Hepatocyte (in vitro differentiated cells): ENCODE data around the gene FAAH. TPM values are rescaled to one million over a fixed set of nuclear protein-coding genes. Genes with fewer than 3 reads are reported as not detected.

Source experiments
- DNase-seq: peaks from one replicate; pipeline ENCODE4 v3.0.0-alpha.2; 2016; ENCODE audit warnings: low spot score
- H2AFZ ChIP-seq: fragments of 200-600 bp; sonication (generic); 2 replicates; pipeline ENCODE4 v1.6.0; 2016; ENCODE audit warnings: antibody characterized with exemption, mild to moderate bottlenecking
- H3K27ac ChIP-seq: fragments of 200-600 bp; sonication (generic); 2 replicates; pipeline ENCODE4 v1.5.1; 2016; ENCODE audit warnings: mild to moderate bottlenecking
- H3K27me3 ChIP-seq: fragments of 200-600 bp; sonication (generic); 2 replicates; pipeline ENCODE4 v1.6.1; 2016
- H3K36me3 ChIP-seq: fragments of 200-600 bp; sonication (generic); replicated peaks from 2 replicates; pipeline ENCODE4 v1.5.1; 2016; ENCODE audit warnings: low read depth; ENCODE audit not compliant: insufficient read depth
- H3K4me1 ChIP-seq: fragments of 200-600 bp; sonication (generic); 2 replicates; pipeline ENCODE4 v1.5.1; 2016; ENCODE audit warnings: mild to moderate bottlenecking, moderate library complexity; ENCODE audit not compliant: insufficient read depth
- H3K4me2 ChIP-seq: fragments of 200-600 bp; sonication (generic); 2 replicates; pipeline ENCODE4 v1.6.0; 2016
- H3K4me3 ChIP-seq: fragments of 200-600 bp; sonication (generic); 2 replicates; pipeline ENCODE4 v1.5.1; 2016; ENCODE audit warnings: mild to moderate bottlenecking
- H3K79me2 ChIP-seq: fragments of 200-600 bp; sonication (generic); 2 replicates; pipeline ENCODE4 v1.6.0; 2017; ENCODE audit warnings: mild to moderate bottlenecking
- H3K9me2 ChIP-seq: fragments of 200-600 bp; sonication (generic); replicated peaks from 2 replicates; pipeline ENCODE4 v1.6.0; 2017; ENCODE audit warnings: mild to moderate bottlenecking; ENCODE audit not compliant: insufficient read depth
- H3K9me3 ChIP-seq: fragments of 200-600 bp; sonication (generic); 2 replicates; pipeline ENCODE4 v1.5.1; 2016; ENCODE audit warnings: low read depth, mild to moderate bottlenecking
- H4K20me1 ChIP-seq: fragments of 200-600 bp; sonication (generic); 2 replicates; pipeline ENCODE4 v1.6.0; 2016; ENCODE audit warnings: mild to moderate bottlenecking; ENCODE audit not compliant: insufficient read depth, poor library complexity, severe bottlenecking
- EZH2 ChIP-seq: fragments of 200-600 bp; sonication (generic); IDR thresholded peaks from 2 replicates; pipeline ENCODE4 v1.6.1; 2016; ENCODE audit warnings: antibody characterized with exemption, mild to moderate bottlenecking, borderline replicate concordance
- EZH2phosphoT487 ChIP-seq: fragments of 200-600 bp; sonication (generic); IDR thresholded peaks from one replicate; pipeline ENCODE4 v1.6.1; 2018; ENCODE audit warnings: antibody characterized with exemption, mild to moderate bottlenecking, low read depth, moderate library complexity; ENCODE audit not compliant: unreplicated experiment, severe bottlenecking
- WGBS: methylation state at CpG from one replicate; pipeline ENCODE4 v1.1.6; 2016; ENCODE audit warnings: low lambda C conversion rate; ENCODE audit errors: missing lambda C conversion rate; 5-methylcytosine and 5-hydroxymethylcytosine counted together
- polyA plus RNA-seq: library from polyadenylated mRNA; unstranded; fragments of >200 nt; fragmentation: Nextera tagmentation; extraction: Ambion mirVana; gene quantifications from 2 replicates; pipeline ENCODE4 v1.2.1, GENCODE V29; 2016
- total RNA-seq: library from RNA; depleted of rRNA; stranded (reverse); fragments of >200 nt; gene quantifications from 2 replicates; pipeline ENCODE4 v1.2.3, GENCODE V29; 2014
- TF ChIP-seq, protein P1 (sequence below): fragments of 200-600 bp; sonication (generic); IDR thresholded peaks from 2 replicates; pipeline ENCODE4 v1.5.1; 2016; ENCODE audit warnings: antibody characterized with exemption, mild to moderate bottlenecking; ENCODE audit not compliant: poor library complexity

The FAAH gene
- total and polyA plus RNA-seq, 2 experiments from 2014 or later: 44.5 to 61.8 TPM

DNA sequence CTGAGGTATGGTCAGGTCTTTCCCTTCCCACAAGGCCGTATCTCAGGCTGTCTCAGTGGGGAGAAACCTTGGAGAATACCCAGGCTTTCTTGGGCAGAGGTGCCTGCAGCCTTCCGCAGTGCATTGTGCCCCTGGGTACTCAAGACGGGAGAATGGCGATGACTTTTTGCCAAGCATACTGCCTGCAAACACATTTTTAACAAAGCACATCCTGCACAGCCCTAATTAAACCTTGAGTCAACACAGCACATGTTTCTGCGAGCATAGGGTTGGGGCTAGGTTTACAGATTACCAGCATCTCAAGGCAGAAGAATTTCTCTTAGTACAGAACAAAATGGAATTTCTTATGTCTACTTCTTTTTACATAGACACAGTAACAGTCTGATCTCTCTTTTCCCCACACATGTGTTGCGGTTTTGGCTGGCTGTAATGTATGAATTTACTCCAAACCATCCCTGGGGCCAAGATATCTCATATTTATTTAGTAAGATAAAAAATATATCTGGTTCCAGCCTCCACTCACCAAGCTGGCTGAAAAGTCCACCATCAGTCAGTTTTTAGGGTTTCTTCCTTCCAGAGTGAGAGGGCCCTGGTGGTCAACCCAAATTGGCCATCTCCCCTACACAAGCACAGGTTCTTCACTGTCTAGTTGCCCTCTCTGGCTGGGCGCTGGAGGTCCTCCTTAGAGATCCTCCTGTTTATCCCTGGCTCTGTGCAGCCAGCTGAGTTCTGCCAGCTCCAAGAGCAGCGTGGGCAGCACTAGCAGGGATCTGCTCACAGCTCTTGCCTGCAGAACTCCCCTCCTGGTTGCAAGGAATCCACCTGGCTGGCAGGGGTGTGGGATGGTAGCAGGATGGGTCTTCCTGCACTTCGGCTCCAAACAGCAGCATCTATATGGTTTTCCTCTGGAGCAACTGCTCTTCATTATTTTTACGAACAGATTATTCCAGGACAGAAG is 2.6 kb downstream of the FAAH start:
- peak overlapping the region; percentile 94 for H3K4me2 ChIP-seq
- H2AFZ ChIP-seq: no peak overlapping the region
- H3K27me3 ChIP-seq: no peaks in the 10 kb centered on the region
- peaks cover 4% of the 10 kb centered on the region for H4K20me1 ChIP-seq
- no peaks in the 10 kb centered on the region for H3K36me3 ChIP-seq
- no peak overlapping the region for H3K4me3 ChIP-seq
- H3K79me2 ChIP-seq: peaks cover 54% of the 10 kb centered on the region
- DNase-seq: peak; percentile 3
- WGBS: 63% methylated on average over 10 of the region's 10 CpGs
- H3K9me3 ChIP-seq: no peaks in the 10 kb centered on the region
- no peak overlapping the region for H3K27ac ChIP-seq
- H3K9me2 ChIP-seq: no peaks in the 10 kb centered on the region
- TF ChIP-seq EZH2phosphoT487 (no peak), EZH2 (no peak)
- TF ChIP-seq, protein P1, sequence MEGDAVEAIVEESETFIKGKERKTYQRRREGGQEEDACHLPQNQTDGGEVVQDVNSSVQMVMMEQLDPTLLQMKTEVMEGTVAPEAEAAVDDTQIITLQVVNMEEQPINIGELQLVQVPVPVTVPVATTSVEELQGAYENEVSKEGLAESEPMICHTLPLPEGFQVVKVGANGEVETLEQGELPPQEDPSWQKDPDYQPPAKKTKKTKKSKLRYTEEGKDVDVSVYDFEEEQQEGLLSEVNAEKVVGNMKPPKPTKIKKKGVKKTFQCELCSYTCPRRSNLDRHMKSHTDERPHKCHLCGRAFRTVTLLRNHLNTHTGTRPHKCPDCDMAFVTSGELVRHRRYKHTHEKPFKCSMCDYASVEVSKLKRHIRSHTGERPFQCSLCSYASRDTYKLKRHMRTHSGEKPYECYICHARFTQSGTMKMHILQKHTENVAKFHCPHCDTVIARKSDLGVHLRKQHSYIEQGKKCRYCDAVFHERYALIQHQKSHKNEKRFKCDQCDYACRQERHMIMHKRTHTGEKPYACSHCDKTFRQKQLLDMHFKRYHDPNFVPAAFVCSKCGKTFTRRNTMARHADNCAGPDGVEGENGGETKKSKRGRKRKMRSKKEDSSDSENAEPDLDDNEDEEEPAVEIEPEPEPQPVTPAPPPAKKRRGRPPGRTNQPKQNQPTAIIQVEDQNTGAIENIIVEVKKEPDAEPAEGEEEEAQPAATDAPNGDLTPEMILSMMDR: no peak
- peaks cover 26% of the 10 kb centered on the region for H3K4me1 ChIP-seq

DNA sequence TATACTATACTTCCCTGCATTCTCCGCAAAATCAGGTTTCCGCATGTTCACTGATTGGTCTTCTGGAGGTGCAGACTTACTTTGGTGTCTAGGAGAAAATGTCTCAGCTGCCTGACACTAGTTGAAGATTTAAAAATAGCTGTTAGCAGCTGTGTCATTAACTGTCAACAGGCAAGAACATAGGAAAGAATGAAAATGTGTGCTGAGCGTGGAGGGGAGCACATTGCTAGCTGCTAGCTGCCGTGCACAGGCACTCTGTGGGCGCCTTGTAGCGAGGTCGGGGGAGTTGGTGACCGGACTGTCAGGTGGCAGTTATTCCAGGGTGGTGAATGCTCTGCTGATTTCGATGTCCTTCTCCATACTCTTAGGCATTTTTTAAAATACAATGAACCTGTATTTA is 5.2 kb downstream of the FAAH start:
- WGBS: 90% methylated on average over 9 of the region's 9 CpGs
- H2AFZ ChIP-seq: no peak overlapping the region
- no peak for TF ChIP-seq EZH2phosphoT487
- H3K4me2 ChIP-seq: no peak overlapping the region
- H3K79me2 ChIP-seq: peaks cover 60% of the 10 kb centered on the region
- DNase-seq: no peak
- H3K4me3 ChIP-seq: no peak overlapping the region
- peaks cover 30% of the 10 kb centered on the region for H3K4me1 ChIP-seq
- no peaks in the 10 kb centered on the region for H3K27me3 ChIP-seq
- H3K9me2 ChIP-seq: no peaks in the 10 kb centered on the region
- H4K20me1 ChIP-seq: peaks cover 4% of the 10 kb centered on the region
- no peaks in the 10 kb centered on the region for H3K36me3 ChIP-seq
- H3K9me3 ChIP-seq: no peaks in the 10 kb centered on the region
- H3K27ac ChIP-seq: no peak overlapping the region

DNA sequence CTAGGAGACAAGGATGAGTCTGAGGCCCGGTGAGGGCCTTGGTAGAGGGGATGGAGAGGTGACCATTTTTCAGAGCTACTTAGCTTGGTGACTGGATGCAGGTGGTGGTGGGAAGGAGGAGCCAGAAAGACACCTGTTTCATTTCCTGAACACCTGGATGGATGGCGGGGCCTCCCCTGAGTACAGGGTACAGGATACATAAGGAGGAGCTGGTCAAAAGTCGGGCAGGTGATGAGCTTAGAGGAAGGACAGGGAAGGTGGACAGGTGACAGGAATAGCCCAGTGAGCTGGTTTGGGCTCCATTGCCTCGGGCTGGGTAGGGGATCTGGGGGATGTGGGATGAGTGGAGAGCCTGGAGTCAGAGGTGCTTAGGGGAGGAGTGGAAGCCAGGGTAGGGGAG is 6.3 kb downstream of the FAAH start:
- Histone ChIP-seq H2AFZ (no peak overlapping the region), H3K36me3 (no peaks in the 10 kb centered on the region), H3K9me3 (no peaks in the 10 kb centered on the region), H3K4me3 (no peak overlapping the region), H4K20me1 (peaks cover 4% of the 10 kb centered on the region), H3K9me2 (no peaks in the 10 kb centered on the region), H3K4me2 (no peak overlapping the region), H3K4me1 (peaks cover 24% of the 10 kb centered on the region), H3K27ac (no peak overlapping the region), H3K79me2 (peaks cover 54% of the 10 kb centered on the region), H3K27me3 (no peaks in the 10 kb centered on the region)
- no peak for DNase-seq
- 67% methylated on average over 4 of the region's 4 CpGs for WGBS
- TF ChIP-seq, protein P1: no peak

DNA sequence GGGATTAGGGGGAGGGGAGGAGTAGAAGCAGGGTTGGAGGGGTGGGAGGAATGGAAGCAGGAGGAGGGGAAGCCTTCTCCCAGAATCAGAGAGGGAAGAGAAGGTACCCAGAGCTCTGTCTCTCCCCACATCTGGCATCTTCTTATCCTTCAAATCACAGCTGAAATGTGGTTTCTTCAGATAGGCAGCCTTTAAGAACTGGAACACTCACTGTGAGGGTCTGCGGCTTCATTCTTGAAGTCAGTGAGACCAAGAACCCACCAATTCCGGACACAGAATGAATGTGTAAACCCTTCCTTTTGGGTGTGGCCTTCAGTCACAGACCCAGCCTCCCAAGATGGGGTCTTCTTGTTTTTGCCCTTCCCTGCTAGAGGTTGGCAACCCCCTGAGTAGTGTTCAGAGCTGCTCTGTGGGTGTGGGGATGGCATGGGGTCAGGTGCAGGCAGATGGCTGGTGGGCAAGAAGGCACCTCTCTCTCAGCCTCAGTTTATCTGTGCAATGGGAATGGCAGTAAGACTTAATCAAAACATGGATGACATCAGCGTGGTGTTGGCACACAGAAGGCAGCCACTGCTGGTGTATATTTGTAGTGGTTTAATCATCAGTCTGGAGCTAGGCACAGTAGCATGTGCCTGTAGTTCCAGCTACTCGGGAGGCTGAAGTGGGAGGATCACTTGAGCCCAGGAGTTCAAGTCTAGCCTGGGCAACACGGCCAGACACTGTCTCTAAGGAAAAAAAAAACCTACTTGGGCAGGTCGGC is 7.2 kb downstream of the FAAH start:
- Histone ChIP-seq H3K9me3 (no peaks in the 10 kb centered on the region), H3K4me1 (peaks cover 16% of the 10 kb centered on the region), H3K27ac (peak overlapping the region; percentile 58), H3K36me3 (no peaks in the 10 kb centered on the region), H4K20me1 (peaks cover 4% of the 10 kb centered on the region), H3K27me3 (no peaks in the 10 kb centered on the region), H2AFZ (no peak overlapping the region), H3K9me2 (no peaks in the 10 kb centered on the region), H3K79me2 (peaks cover 49% of the 10 kb centered on the region), H3K4me2 (peak overlapping the region; percentile 70), H3K4me3 (no peak overlapping the region)
- TF ChIP-seq, protein P1: no peak
- TF ChIP-seq EZH2 (no peak), EZH2phosphoT487 (no peak)
- DNase-seq: no peak
- WGBS: 69% methylated on average over 6 of the region's 6 CpGs
